OCI-LY7 (cell line): Measurements from ENCODE around the gene DSE. TPM values are rescaled to one million over a fixed set of nuclear protein-coding genes. Genes with fewer than 3 reads are reported as not detected.

ENCODE experiments used
- BruUV-seq: library from RNA; stranded (reverse); fragments of 400-500 nt; replicated peaks from 2 replicates; lab custom pipeline; 2021; lab: Mats Ljungman, UMichigan
- CTCF ChIA-PET: fragments of 300-600 bp; sonication (Branson Sonifier 250); formaldehyde crosslinking; loops from one replicate; lab custom pipeline; 2022; ENCODE audit warnings: antibody characterized with exemption; ENCODE audit not compliant: unreplicated experiment; lab: Charles Lee
- POLR2A ChIA-PET: fragments of 300-600 bp; sonication (Branson Sonifier 250); formaldehyde crosslinking; loops from one replicate; lab custom pipeline; 2022; ENCODE audit warnings: antibody characterized with exemption; lab: Charles Lee
- DNase-seq: peaks from one replicate; pipeline ENCODE4 v3.0.0-alpha.2; 2015; ENCODE audit warnings: low spot score
- H2AFZ ChIP-seq: fragments of 200-600 bp; sonication (generic), shearing (Covaris generic); 2 replicates; pipeline ENCODE4 v1.6.1; 2014; ENCODE audit warnings: mild to moderate bottlenecking, antibody characterized with exemption, low read length, moderate library complexity
- H3K27ac ChIP-seq: fragments of 200-600 bp; sonication (generic); 2 replicates; pipeline ENCODE4 v1.5.1; 2014; ENCODE audit warnings: mixed run types, low read depth, mild to moderate bottlenecking, moderate library complexity, low read length, inconsistent platforms; ENCODE audit not compliant: poor library complexity, severe bottlenecking
- H3K36me3 ChIP-seq: fragments of 200-600 bp; sonication (generic); 2 replicates; pipeline ENCODE4 v1.6.1; 2014; ENCODE audit warnings: mild to moderate bottlenecking, antibody characterized with exemption, low read length, moderate library complexity, mixed read lengths; ENCODE audit not compliant: insufficient read depth
- H3K4me1 ChIP-seq: fragments of 200-600 bp; sonication (generic); 2 replicates; pipeline ENCODE4 v1.5.1; 2014; ENCODE audit warnings: mild to moderate bottlenecking, low read length; ENCODE audit not compliant: insufficient read depth, poor library complexity, severe bottlenecking
- H3K4me2 ChIP-seq: fragments of 200-600 bp; sonication (generic); 2 replicates; pipeline ENCODE4 v1.6.1; 2014; ENCODE audit warnings: mild to moderate bottlenecking, low read length
- H3K4me3 ChIP-seq: fragments of 200-600 bp; sonication (generic); 2 replicates; pipeline ENCODE4 v1.5.1; 2014; ENCODE audit warnings: mild to moderate bottlenecking, low read depth, low read length; ENCODE audit not compliant: poor library complexity, severe bottlenecking
- H3K79me2 ChIP-seq: fragments of 200-600 bp; sonication (generic); 2 replicates; pipeline ENCODE4 v1.6.1; 2016; ENCODE audit warnings: low read depth, mild to moderate bottlenecking, low read length, moderate library complexity, mixed read lengths; ENCODE audit not compliant: insufficient read depth
- H3K9me2 ChIP-seq: fragments of 200-600 bp; sonication (generic); 2 replicates; pipeline ENCODE4 v1.6.1; 2016; ENCODE audit warnings: mild to moderate bottlenecking, low read length, mixed read lengths; ENCODE audit not compliant: insufficient read depth
- H3K9me3 ChIP-seq: fragments of 200-600 bp; sonication (generic); 2 replicates; pipeline ENCODE4 v1.6.1; 2014; ENCODE audit warnings: mild to moderate bottlenecking, mixed run types, low read length, mixed read lengths
- H4K20me1 ChIP-seq: fragments of 200-600 bp; sonication (generic); 2 replicates; pipeline ENCODE4 v1.6.1; 2014; ENCODE audit warnings: mild to moderate bottlenecking, antibody characterized with exemption, low read length, moderate library complexity, mixed read lengths; ENCODE audit not compliant: insufficient read depth
- CTCF ChIP-seq: fragments of 200-600 bp; sonication (generic); conservative IDR thresholded peaks from 2 replicates; pipeline ENCODE4 v1.5.1; 2014; ENCODE audit warnings: mild to moderate bottlenecking, antibody characterized with exemption, low read length, moderate library complexity, mixed read lengths
- EZH2phosphoT487 ChIP-seq: fragments of 200-600 bp; sonication (generic); IDR thresholded peaks from 2 replicates; pipeline ENCODE4 v1.6.1; 2018; ENCODE audit warnings: low read depth, borderline replicate concordance, mild to moderate bottlenecking, mixed run types, antibody characterized with exemption, low read length, moderate library complexity, mixed read lengths
- intact Hi-C: fragments of 100-400 bp; cut with micrococcal nuclease; formaldehyde crosslinking; loops from one replicate; pipeline ENCODE4 v1.10.0; 2022; ENCODE audit not compliant: unreplicated experiment
- total RNA-seq, 2 experiments: library from RNA; depleted of rRNA in 1 of 2; stranded (reverse); fragments of >200 nt in 1 of 2; shearing (Covaris generic) in 1 of 2; gene quantifications; 2 replicates each; pipeline ENCODE4 v1.2.3, GENCODE V29; 2014 to 2022

DSE gene
- total RNA-seq, 2 experiments from 2014 or later = 3.9 to 7.6 TPM

GRCh38 chr6:116483616-116484015, 112.9 kb downstream of the DSE start:
- BruUV-seq = no TSS peak
- CTCF ChIA-PET = no interaction called here
- H4K20me1 ChIP-seq = no peaks in the 10 kb centered on the region

GRCh38 chr6:116485559-116486184, 114.9 kb downstream of the DSE start:
- no peaks in the 10 kb centered on the region for H3K36me3 ChIP-seq
- intact Hi-C loops = no loop called here
- no peaks in the 10 kb centered on the region for H3K9me2 ChIP-seq
- no peak overlapping the region for H3K27ac ChIP-seq
- no peak for DNase-seq
- H4K20me1 ChIP-seq = no peaks in the 10 kb centered on the region
- no peak overlapping the region for H2AFZ ChIP-seq
- H3K4me2 ChIP-seq = no peak overlapping the region
- ChIA-PET CTCF (no interaction called here), POLR2A (interaction anchor here (0.6 to 1.0 kb wide), 2 partner anchors 9 to 92 kb away, joined by 4 to 5 read pairs; no protein-coding TSS in a partner anchor)
- H3K79me2 ChIP-seq = no peaks in the 10 kb centered on the region
- H3K4me1 ChIP-seq = no peaks in the 10 kb centered on the region
- H3K9me3 ChIP-seq = no peaks in the 10 kb centered on the region
- no peak overlapping the region for H3K4me3 ChIP-seq
- no TSS peak for BruUV-seq
- TF ChIP-seq EZH2phosphoT487 (no peak), CTCF (no peak)

More at GRCh38 chr6:116483616-116484015, 112.9 kb downstream of the DSE start:
- Histone ChIP-seq H3K9me3 (no peaks in the 10 kb centered on the region), H3K36me3 (no peaks in the 10 kb centered on the region), H3K4me2 (no peak overlapping the region), H3K4me3 (no peak overlapping the region), H3K4me1 (no peaks in the 10 kb centered on the region), H3K9me2 (no peaks in the 10 kb centered on the region), H3K27ac (no peak overlapping the region), H2AFZ (no peak overlapping the region), H3K79me2 (no peaks in the 10 kb centered on the region)
- POLR2A ChIA-PET = interaction anchor here (1.1 kb wide), 1 partner anchor 13 kb away, joined by 4 read pairs; no protein-coding TSS in a partner anchor
- intact Hi-C loops = loop anchor here (5.0 kb wide), 1 partner anchor 91 kb away; no protein-coding TSS in a partner anchor
- TF ChIP-seq CTCF = no peak
- TF ChIP-seq EZH2phosphoT487 = no peak
- DNase-seq = no peak
